HG03565 (cell line): ENCODE measurements around the gene TUT4.

Experiments used
- ATAC-seq: cut with Tn5 transposase; IDR thresholded peaks from one replicate; pipeline ENCODE4 v1.9.1; 2021; ENCODE audit warnings: mild to moderate bottlenecking, moderate library complexity; ENCODE audit not compliant: unreplicated experiment

Gene TUT4

GRCh38 chr1:52473039-52473438, 79.9 kb downstream of the TUT4 start:
- no peak for ATAC-seq

GRCh38 chr1:52472384-52472783, 80.5 kb downstream of the TUT4 start:
- no peak for ATAC-seq

- ATAC-seq = no peak
These were observed 83.8 kb downstream of the TUT4 start for GRCh38 chr1:52469108-52469507.

- ATAC-seq = no peak
These were observed 89.0 kb downstream of the TUT4 start for GRCh38 chr1:52463891-52464290.

GRCh38 chr1:52461821-52462220, 91.1 kb downstream of the TUT4 start:
- ATAC-seq = no peak

GRCh38 chr1:52460694-52461093, 92.2 kb downstream of the TUT4 start:
- ATAC-seq = no peak

- no peak for ATAC-seq
These were observed 97.2 kb downstream of the TUT4 start for GRCh38 chr1:52455686-52456085.

- ATAC-seq = no peak
These were observed 98.1 kb downstream of the TUT4 start for GRCh38 chr1:52454779-52455178.

GRCh38 chr1:52454127-52454526, 98.8 kb downstream of the TUT4 start:
- ATAC-seq = no peak

GRCh38 chr1:52444463-52444862, 108.4 kb downstream of the TUT4 start:
- no peak for ATAC-seq

GRCh38 chr1:52439976-52440375, 112.9 kb downstream of the TUT4 start:
- no peak for ATAC-seq

- ATAC-seq = no peak
These were observed 116.1 kb downstream of the TUT4 start for GRCh38 chr1:52436817-52437216.

GRCh38 chr1:52435650-52436049, 117.2 kb downstream of the TUT4 start:
- no peak for ATAC-seq

GRCh38 chr1:52435211-52435610, 117.7 kb downstream of the TUT4 start:
- ATAC-seq = no peak

- no peak for ATAC-seq
These were observed 120.1 kb downstream of the TUT4 start for GRCh38 chr1:52432807-52433206.

- no peak for ATAC-seq
These were observed 125.7 kb downstream of the TUT4 start for GRCh38 chr1:52427152-52427551.

- no peak for ATAC-seq
These were observed 126.5 kb downstream of the TUT4 start for GRCh38 chr1:52426371-52426770.

- no peak for ATAC-seq
These were observed 128.1 kb downstream of the TUT4 start for GRCh38 chr1:52424813-52425212.

GRCh38 chr1:52424231-52424636, 128.7 kb downstream of the TUT4 start:
- ATAC-seq = no peak

- no peak for ATAC-seq
These were observed 129.1 kb downstream of the TUT4 start for GRCh38 chr1:52423771-52424170.

GRCh38 chr1:52423055-52423454, 129.8 kb downstream of the TUT4 start:
- no peak for ATAC-seq

- ATAC-seq = no peak
These were observed 132.2 kb downstream of the TUT4 start for GRCh38 chr1:52420713-52421112.

- no peak for ATAC-seq
These were observed 136.1 kb downstream of the TUT4 start for GRCh38 chr1:52416811-52417210.

GRCh38 chr1:52414942-52415341, 137.9 kb downstream of the TUT4 start:
- ATAC-seq = no peak
